HG02884 (cell line): ENCODE data around the gene SIRT2.
"Not testable (repeated sequence)": the region's sequence is repeated elsewhere in the genome, so short reads cannot be mapped to it uniquely, and the experiment has no call there.

ENCODE experiments used
- ATAC-seq: cut with Tn5 transposase; IDR thresholded peaks from one replicate; pipeline ENCODE4 v1.9.1; 2021; ENCODE audit warnings: mild to moderate bottlenecking, moderate library complexity; ENCODE audit not compliant: unreplicated experiment

The SIRT2 gene

GRCh38 chr19:38899447-38900201 is at the start of gene SIRT2, which contains the start of gene NFKBIB:
SIRT2 (minus strand) TSS chr19:38899618; CDS start chr19:38899521, 97 bp downstream.
NFKBIB (plus strand) TSS chr19:38899969; CDS start chr19:38900033, 64 bp downstream.
- ATAC-seq: peak; percentile 82

GRCh38 chr19:38946229-38947010 is 47.0 kb upstream of the SIRT2 start:
- ATAC-seq: no peak

GRCh38 chr19:38945562-38946228 is 46.3 kb upstream of the SIRT2 start:
- ATAC-seq: no peak

- no peak for ATAC-seq
These were observed 45.6 kb upstream of the SIRT2 start for GRCh38 chr19:38944981-38945506.

- ATAC-seq: no peak
These were observed 43.2 kb upstream of the SIRT2 start for GRCh38 chr19:38942471-38943181.

- no peak for ATAC-seq
These were observed 42.6 kb upstream of the SIRT2 start for GRCh38 chr19:38941979-38942378.

- not testable (repeated sequence) for ATAC-seq
These were observed 42.0 kb upstream of the SIRT2 start for GRCh38 chr19:38941466-38941865.

GRCh38 chr19:38939957-38940356 is 40.5 kb upstream of the SIRT2 start:
- ATAC-seq: no peak

GRCh38 chr19:38933544-38933943 is 34.1 kb upstream of the SIRT2 start:
- ATAC-seq: no peak

- ATAC-seq: no peak
These were observed 33.2 kb upstream of the SIRT2 start for GRCh38 chr19:38932425-38933179.

- ATAC-seq: no peak
These were observed 32.0 kb upstream of the SIRT2 start for GRCh38 chr19:38931521-38931793.

- ATAC-seq: peak; percentile 86
These were observed 31.5 kb upstream of the SIRT2 start, which contains the start of gene MRPS12 for GRCh38 chr19:38930776-38931520. MRPS12 (plus strand) TSS chr19:38930944; CDS start chr19:38931295, 351 bp downstream.

- peak; percentile 57 for ATAC-seq
These were observed 30.7 kb upstream of the SIRT2 start, which contains the start of gene SARS2 for GRCh38 chr19:38929929-38930775. SARS2 (minus strand) TSS chr19:38930763; CDS start chr19:38930736, 27 bp downstream.

- no peak for ATAC-seq
These were observed 29.1 kb upstream of the SIRT2 start for GRCh38 chr19:38928391-38929001.

- no peak for ATAC-seq
These were observed 25.0 kb upstream of the SIRT2 start for GRCh38 chr19:38924388-38924787.

GRCh38 chr19:38922482-38922881 is 23.1 kb upstream of the SIRT2 start:
- no peak for ATAC-seq

- no peak for ATAC-seq
These were observed 22.2 kb upstream of the SIRT2 start for GRCh38 chr19:38921420-38922274.
